HEK293 (cell line): Measurements from ENCODE around the gene ENO2.

Experiments
- CTCF ChIA-PET: fragments of 350-600 bp; formaldehyde crosslinking; extraction: SDS; loops from one replicate; lab custom pipeline; 2021; ENCODE audit warnings: antibody characterized with exemption; lab: Yijun Ruan, JAX
- POLR2A ChIA-PET: fragments of 300-600 bp; formaldehyde crosslinking; extraction: SDS; loops from one replicate; lab custom pipeline; 2020; ENCODE audit warnings: antibody characterized with exemption, inconsistent platforms; lab: Yijun Ruan, JAX
- H3K27ac ChIP-seq: fragments of 200-500 bp; sonication (Bioruptor generic); 2 replicates; pipeline ENCODE4 v1.5.1; 2014; ENCODE audit warnings: low read depth, low read length, control low read depth, inconsistent platforms; ENCODE audit errors: extremely low read depth
- H3K36me3 ChIP-seq, 2 experiments: fragments of 200-500 bp in 1 of 2; sonication (Bioruptor generic) in 1 of 2; 1 replicate in 1 of 2; 2 replicates in 1 of 2; pipeline ENCODE4 v1.5.1; 2014 to 2017; ENCODE audit warnings: inconsistent platforms in 2 of 2, low read length in 2 of 2; ENCODE audit not compliant: control insufficient read depth in 2 of 2, insufficient read depth in 1 of 2
- H3K4me1 ChIP-seq: fragments of 200-500 bp; sonication (Bioruptor generic); 2 replicates; pipeline ENCODE4 v1.5.1; 2014; ENCODE audit warnings: mild to moderate bottlenecking, low read length, inconsistent platforms; ENCODE audit not compliant: control insufficient read depth, insufficient read depth
- H3K4me3 ChIP-seq: 2 replicates; pipeline ENCODE4 v1.5.1; 2011; ENCODE audit warnings: low read depth, mild to moderate bottlenecking, control low read depth, low read length, moderate library complexity
- H3K9me3 ChIP-seq: fragments of 200-500 bp; sonication (Bioruptor generic); 2 replicates; pipeline ENCODE4 v1.5.1; 2014; ENCODE audit warnings: low read depth, low read length, inconsistent platforms; ENCODE audit not compliant: control insufficient read depth, insufficient read depth
- BCL11B ChIP-seq: fragments of 450-650 bp; formaldehyde crosslinking; IDR thresholded peaks from 2 replicates; pipeline ENCODE4 v1.5.1; 2016; ENCODE audit warnings: low read depth, missing biosample characterization, missing genetic modification characterization
- FEZF1 ChIP-seq: fragments of 450-650 bp; formaldehyde crosslinking; IDR thresholded peaks from 2 replicates; pipeline ENCODE4 v1.5.1; 2016; ENCODE audit warnings: missing biosample characterization, missing genetic modification characterization
- GLI4 ChIP-seq: fragments of 450-650 bp; formaldehyde crosslinking; IDR thresholded peaks from 2 replicates; pipeline ENCODE4 v1.5.1; 2016; ENCODE audit warnings: missing biosample characterization, missing genetic modification characterization
- GLIS2 ChIP-seq: fragments of 450-650 bp; formaldehyde crosslinking; IDR thresholded peaks from 2 replicates; pipeline ENCODE4 v1.5.1; 2016; ENCODE audit warnings: missing biosample characterization, missing genetic modification characterization
- PRDM10 ChIP-seq: fragments of 450-650 bp; formaldehyde crosslinking; IDR thresholded peaks from 2 replicates; pipeline ENCODE4 v1.5.1; 2016; ENCODE audit warnings: missing biosample characterization, missing genetic modification characterization
- SP2 ChIP-seq: fragments of 450-650 bp; formaldehyde crosslinking; IDR thresholded peaks from 2 replicates; pipeline ENCODE4 v1.5.1; 2016; ENCODE audit warnings: missing biosample characterization, missing genetic modification characterization
- YY1 ChIP-seq: fragments of 450-650 bp; formaldehyde crosslinking; IDR thresholded peaks from 2 replicates; pipeline ENCODE4 v1.5.1; 2018; ENCODE audit warnings: missing biosample characterization, missing genetic modification characterization
- ZBTB8A ChIP-seq: fragments of 450-650 bp; formaldehyde crosslinking; IDR thresholded peaks from 2 replicates; pipeline ENCODE4 v1.5.1; 2016; ENCODE audit warnings: missing biosample characterization, missing genetic modification characterization
- ZNF10 ChIP-seq: fragments of 450-650 bp; formaldehyde crosslinking; IDR thresholded peaks from 2 replicates; pipeline ENCODE4 v1.5.1; 2017; ENCODE audit warnings: missing biosample characterization, missing genetic modification characterization
- ZNF138 ChIP-seq: fragments of 450-650 bp; formaldehyde crosslinking; IDR thresholded peaks from 2 replicates; pipeline ENCODE4 v1.5.1; 2016; ENCODE audit warnings: missing biosample characterization, missing genetic modification characterization, borderline replicate concordance
- ZNF146 ChIP-seq: fragments of 450-650 bp; formaldehyde crosslinking; IDR thresholded peaks from 2 replicates; pipeline ENCODE4 v1.5.1; 2016; ENCODE audit warnings: missing biosample characterization, missing genetic modification characterization
- ZNF214 ChIP-seq: fragments of 450-650 bp; formaldehyde crosslinking; IDR thresholded peaks from 2 replicates; pipeline ENCODE4 v1.5.1; 2017; ENCODE audit warnings: missing biosample characterization, mild to moderate bottlenecking, missing genetic modification characterization, borderline replicate concordance
- ZNF221 ChIP-seq: fragments of 450-650 bp; formaldehyde crosslinking; IDR thresholded peaks from 2 replicates; pipeline ENCODE4 v1.5.1; 2017; ENCODE audit warnings: missing biosample characterization, missing genetic modification characterization, borderline replicate concordance
- ZNF266 ChIP-seq: fragments of 450-650 bp; formaldehyde crosslinking; IDR thresholded peaks from 2 replicates; pipeline ENCODE4 v1.5.1; 2016; ENCODE audit warnings: missing biosample characterization, missing genetic modification characterization, low read depth
- ZNF311 ChIP-seq: fragments of 450-650 bp; formaldehyde crosslinking; IDR thresholded peaks from 2 replicates; pipeline ENCODE4 v1.5.1; 2017; ENCODE audit warnings: missing biosample characterization, missing genetic modification characterization, borderline replicate concordance
- ZNF501 ChIP-seq: fragments of 450-650 bp; formaldehyde crosslinking; IDR thresholded peaks from 2 replicates; pipeline ENCODE4 v1.5.1; 2016; ENCODE audit warnings: missing biosample characterization, missing genetic modification characterization
- ZNF623 ChIP-seq: fragments of 450-650 bp; formaldehyde crosslinking; IDR thresholded peaks from 2 replicates; pipeline ENCODE4 v1.5.1; 2016; ENCODE audit warnings: missing biosample characterization, missing genetic modification characterization
- ZNF626 ChIP-seq: fragments of 450-650 bp; sonication (Bioruptor Pico); formaldehyde crosslinking; IDR thresholded peaks from 2 replicates; pipeline ENCODE4 v1.5.1; 2018; ENCODE audit warnings: missing biosample characterization, missing genetic modification characterization, inconsistent platforms
- ZNF654 ChIP-seq: fragments of 450-650 bp; formaldehyde crosslinking; IDR thresholded peaks from 2 replicates; pipeline ENCODE4 v1.5.1; 2016; ENCODE audit warnings: low read depth, missing biosample characterization, missing genetic modification characterization
- ZNF768 ChIP-seq: fragments of 450-650 bp; formaldehyde crosslinking; IDR thresholded peaks from 2 replicates; pipeline ENCODE4 v1.5.1; 2018; ENCODE audit warnings: missing biosample characterization, mild to moderate bottlenecking, missing genetic modification characterization
- ZNF777 ChIP-seq: fragments of 450-650 bp; formaldehyde crosslinking; IDR thresholded peaks from 2 replicates; pipeline ENCODE4 v1.5.1; 2017; ENCODE audit warnings: missing biosample characterization, missing genetic modification characterization, borderline replicate concordance
- TF ChIP-seq, protein P1 (sequence below): fragments of 450-650 bp; formaldehyde crosslinking; IDR thresholded peaks from 2 replicates; pipeline ENCODE4 v1.5.1; 2016; ENCODE audit warnings: missing biosample characterization, missing genetic modification characterization
- TF ChIP-seq, protein P2 (sequence below): fragments of 450-650 bp; formaldehyde crosslinking; IDR thresholded peaks from 2 replicates; pipeline ENCODE4 v1.5.1; 2016; ENCODE audit warnings: missing biosample characterization, missing genetic modification characterization
- TF ChIP-seq, protein P3 (sequence below): fragments of 450-650 bp; formaldehyde crosslinking; IDR thresholded peaks from 2 replicates; pipeline ENCODE4 v1.5.1; 2016; ENCODE audit warnings: missing biosample characterization, missing genetic modification characterization
- TF ChIP-seq, protein P4 (sequence below): fragments of 450-650 bp; formaldehyde crosslinking; IDR thresholded peaks from 2 replicates; pipeline ENCODE4 v1.5.1; 2017; ENCODE audit warnings: missing biosample characterization, missing genetic modification characterization
- TF ChIP-seq, protein P5 (sequence below): fragments of 450-650 bp; formaldehyde crosslinking; IDR thresholded peaks from 2 replicates; pipeline ENCODE4 v1.5.1; 2016; ENCODE audit warnings: missing biosample characterization, missing genetic modification characterization

Gene ENO2

DNA sequence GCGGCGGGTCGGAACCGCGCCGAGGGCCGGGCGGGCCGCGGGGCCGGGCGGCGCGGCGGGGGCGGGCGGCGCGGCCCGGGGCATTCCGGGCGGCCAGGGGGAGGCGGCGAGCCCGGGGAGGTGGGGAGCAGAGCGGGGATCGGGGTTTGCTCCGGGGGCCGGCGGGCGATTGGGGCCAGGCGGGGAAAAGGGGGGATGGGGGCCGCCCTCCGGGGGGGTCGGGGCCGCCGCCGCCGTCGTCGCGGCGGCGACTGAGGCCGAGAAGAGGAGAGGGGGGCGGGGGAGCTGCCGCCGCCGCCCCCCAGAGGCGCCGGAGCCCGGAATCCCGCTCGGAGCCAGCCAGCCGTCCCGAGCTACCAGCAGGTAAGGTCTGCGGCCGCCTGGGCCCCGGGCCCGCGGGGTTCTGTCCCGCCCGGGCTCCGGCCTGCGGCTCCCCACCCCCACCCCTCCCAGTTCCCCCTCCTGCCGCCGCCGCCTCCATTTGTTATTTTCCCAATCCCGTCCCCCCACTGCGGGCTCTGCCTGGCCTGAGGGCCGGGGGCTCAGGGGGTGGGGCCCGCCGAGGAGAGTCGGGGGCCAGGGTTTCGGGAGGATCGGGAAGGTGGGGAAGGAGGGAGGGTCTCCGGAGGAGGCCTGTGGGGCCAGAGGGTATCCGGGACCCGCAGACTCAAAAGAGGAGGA is 13.8 kb downstream of the ENO2 start:
- CTCF ChIA-PET, result interaction anchor here (1.7 kb wide), 1 partner anchor 55 kb away, joined by 3 read pairs; the partner anchor contains the start of gene SPSB2
- Histone ChIP-seq H3K9me3 (no peaks in the 10 kb centered on the region), H3K27ac (peak overlapping the region; percentile 69; the same call in 1 of the 2 replicates), H3K36me3 (peaks cover 0 to 34% of the 10 kb centered on the region in 2 experiments; a peak in 1 of 3 replicates), H3K4me3 (peak overlapping the region; percentile 74), H3K4me1 (peaks cover 28% of the 10 kb centered on the region)
- POLR2A ChIA-PET, result interaction anchor here (0.9 to 4.3 kb wide), 3 partner anchors 10 to 160 kb away, joined by 3 to 32 read pairs (median 11); partner anchors contain the start of gene SPSB2
- TF ChIP-seq ZNF138 (tag by site-specific recombination) (no peak), ZBTB8A (tag by site-specific recombination) (no peak), ZNF311 (tag by site-specific recombination) (no peak), ZNF768 (tag by site-specific recombination) (no peak), PRDM10 (tag by site-specific recombination) (no peak), ZNF623 (tag by site-specific recombination) (no peak), GLI4 (tag by site-specific recombination) (no peak), ZNF777 (tag by site-specific recombination) (no peak), ZNF214 (tag by site-specific recombination) (no peak), ZNF146 (tag by site-specific recombination) (no peak), ZNF266 (tag by site-specific recombination) (no peak), ZNF10 (no peak), ZNF221 (tag by site-specific recombination) (no peak), ZNF626 (tag by site-specific recombination) (no peak), SP2 (peak; percentile 41; the same call in 1 of the 2 replicates), GLIS2 (tag by site-specific recombination) (0 out of 2 replicates have a peak, but pooled peaks have one; percentile 45), YY1 (tag by site-specific recombination) (no peak), FEZF1 (tag by site-specific recombination) (no peak), ZNF654 (tag by site-specific recombination) (no peak), BCL11B (tag by site-specific recombination) (no peak), ZNF501 (tag by site-specific recombination) (0 out of 2 replicates have a peak, but pooled peaks have one; percentile 27)
- TF ChIP-seq, protein P1, sequence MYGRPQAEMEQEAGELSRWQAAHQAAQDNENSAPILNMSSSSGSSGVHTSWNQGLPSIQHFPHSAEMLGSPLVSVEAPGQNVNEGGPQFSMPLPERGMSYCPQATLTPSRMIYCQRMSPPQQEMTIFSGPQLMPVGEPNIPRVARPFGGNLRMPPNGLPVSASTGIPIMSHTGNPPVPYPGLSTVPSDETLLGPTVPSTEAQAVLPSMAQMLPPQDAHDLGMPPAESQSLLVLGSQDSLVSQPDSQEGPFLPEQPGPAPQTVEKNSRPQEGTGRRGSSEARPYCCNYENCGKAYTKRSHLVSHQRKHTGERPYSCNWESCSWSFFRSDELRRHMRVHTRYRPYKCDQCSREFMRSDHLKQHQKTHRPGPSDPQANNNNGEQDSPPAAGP (tag by site-specific recombination), result no peak
- TF ChIP-seq, protein P2, sequence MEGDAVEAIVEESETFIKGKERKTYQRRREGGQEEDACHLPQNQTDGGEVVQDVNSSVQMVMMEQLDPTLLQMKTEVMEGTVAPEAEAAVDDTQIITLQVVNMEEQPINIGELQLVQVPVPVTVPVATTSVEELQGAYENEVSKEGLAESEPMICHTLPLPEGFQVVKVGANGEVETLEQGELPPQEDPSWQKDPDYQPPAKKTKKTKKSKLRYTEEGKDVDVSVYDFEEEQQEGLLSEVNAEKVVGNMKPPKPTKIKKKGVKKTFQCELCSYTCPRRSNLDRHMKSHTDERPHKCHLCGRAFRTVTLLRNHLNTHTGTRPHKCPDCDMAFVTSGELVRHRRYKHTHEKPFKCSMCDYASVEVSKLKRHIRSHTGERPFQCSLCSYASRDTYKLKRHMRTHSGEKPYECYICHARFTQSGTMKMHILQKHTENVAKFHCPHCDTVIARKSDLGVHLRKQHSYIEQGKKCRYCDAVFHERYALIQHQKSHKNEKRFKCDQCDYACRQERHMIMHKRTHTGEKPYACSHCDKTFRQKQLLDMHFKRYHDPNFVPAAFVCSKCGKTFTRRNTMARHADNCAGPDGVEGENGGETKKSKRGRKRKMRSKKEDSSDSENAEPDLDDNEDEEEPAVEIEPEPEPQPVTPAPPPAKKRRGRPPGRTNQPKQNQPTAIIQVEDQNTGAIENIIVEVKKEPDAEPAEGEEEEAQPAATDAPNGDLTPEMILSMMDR, result no peak
- TF ChIP-seq, protein P3, sequence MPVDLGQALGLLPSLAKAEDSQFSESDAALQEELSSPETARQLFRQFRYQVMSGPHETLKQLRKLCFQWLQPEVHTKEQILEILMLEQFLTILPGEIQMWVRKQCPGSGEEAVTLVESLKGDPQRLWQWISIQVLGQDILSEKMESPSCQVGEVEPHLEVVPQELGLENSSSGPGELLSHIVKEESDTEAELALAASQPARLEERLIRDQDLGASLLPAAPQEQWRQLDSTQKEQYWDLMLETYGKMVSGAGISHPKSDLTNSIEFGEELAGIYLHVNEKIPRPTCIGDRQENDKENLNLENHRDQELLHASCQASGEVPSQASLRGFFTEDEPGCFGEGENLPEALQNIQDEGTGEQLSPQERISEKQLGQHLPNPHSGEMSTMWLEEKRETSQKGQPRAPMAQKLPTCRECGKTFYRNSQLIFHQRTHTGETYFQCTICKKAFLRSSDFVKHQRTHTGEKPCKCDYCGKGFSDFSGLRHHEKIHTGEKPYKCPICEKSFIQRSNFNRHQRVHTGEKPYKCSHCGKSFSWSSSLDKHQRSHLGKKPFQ (tag by site-specific recombination), result no peak
- TF ChIP-seq, protein P4, sequence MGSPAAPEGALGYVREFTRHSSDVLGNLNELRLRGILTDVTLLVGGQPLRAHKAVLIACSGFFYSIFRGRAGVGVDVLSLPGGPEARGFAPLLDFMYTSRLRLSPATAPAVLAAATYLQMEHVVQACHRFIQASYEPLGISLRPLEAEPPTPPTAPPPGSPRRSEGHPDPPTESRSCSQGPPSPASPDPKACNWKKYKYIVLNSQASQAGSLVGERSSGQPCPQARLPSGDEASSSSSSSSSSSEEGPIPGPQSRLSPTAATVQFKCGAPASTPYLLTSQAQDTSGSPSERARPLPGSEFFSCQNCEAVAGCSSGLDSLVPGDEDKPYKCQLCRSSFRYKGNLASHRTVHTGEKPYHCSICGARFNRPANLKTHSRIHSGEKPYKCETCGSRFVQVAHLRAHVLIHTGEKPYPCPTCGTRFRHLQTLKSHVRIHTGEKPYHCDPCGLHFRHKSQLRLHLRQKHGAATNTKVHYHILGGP (tag by site-specific recombination), result no peak
- TF ChIP-seq, protein P5, sequence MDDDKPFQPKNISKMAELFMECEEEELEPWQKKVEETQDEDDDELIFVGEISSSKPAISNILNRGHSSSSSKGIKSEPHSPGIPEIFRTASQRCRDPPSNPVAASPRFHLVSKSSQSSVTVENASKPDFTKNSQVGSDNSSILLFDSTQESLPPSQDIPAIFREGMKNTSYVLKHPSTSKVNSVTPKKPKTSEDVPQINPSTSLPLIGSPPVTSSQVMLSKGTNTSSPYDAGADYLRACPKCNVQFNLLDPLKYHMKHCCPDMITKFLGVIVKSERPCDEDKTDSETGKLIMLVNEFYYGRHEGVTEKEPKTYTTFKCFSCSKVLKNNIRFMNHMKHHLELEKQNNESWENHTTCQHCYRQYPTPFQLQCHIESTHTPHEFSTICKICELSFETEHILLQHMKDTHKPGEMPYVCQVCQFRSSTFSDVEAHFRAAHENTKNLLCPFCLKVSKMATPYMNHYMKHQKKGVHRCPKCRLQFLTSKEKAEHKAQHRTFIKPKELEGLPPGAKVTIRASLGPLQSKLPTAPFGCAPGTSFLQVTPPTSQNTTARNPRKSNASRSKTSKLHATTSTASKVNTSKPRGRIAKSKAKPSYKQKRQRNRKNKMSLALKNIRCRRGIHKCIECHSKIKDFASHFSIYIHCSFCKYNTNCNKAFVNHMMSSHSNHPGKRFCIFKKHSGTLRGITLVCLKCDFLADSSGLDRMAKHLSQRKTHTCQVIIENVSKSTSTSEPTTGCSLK, result no peak
